H7 (cell line): Measurements from ENCODE around the gene LENG9. TPM values are rescaled to one million over a fixed set of nuclear protein-coding genes. Genes with fewer than 3 reads are reported as not detected.

Experiments used
- DNase-seq: peaks from one replicate; pipeline ENCODE4 v3.0.0; 2012
- H3K27me3 ChIP-seq: 2 replicates; pipeline ENCODE4 v1.6.0; 2011; ENCODE audit warnings: mild to moderate bottlenecking, low read length; ENCODE audit not compliant: control insufficient read depth, insufficient read depth
- H3K36me3 ChIP-seq: replicated peaks from 2 replicates; pipeline ENCODE4 v1.5.1; 2011; ENCODE audit warnings: low read length; ENCODE audit not compliant: control insufficient read depth, insufficient read depth
- H3K4me3 ChIP-seq: 2 replicates; pipeline ENCODE4 v1.5.1; 2011; ENCODE audit warnings: low read depth, mild to moderate bottlenecking, control low read depth, low read length, moderate library complexity; ENCODE audit not compliant: insufficient read depth
- total RNA-seq: library from RNA; depleted of rRNA; stranded (reverse); fragments of >200 nt; shearing (Covaris generic); gene quantifications from 2 replicates; pipeline ENCODE4 v1.2.3, GENCODE V29; 2014

The LENG9 gene
- total RNA-seq, 1 experiment from 2014 or later: 3.5 TPM

GRCh38 chr19:54457773-54458647, 5.6 kb downstream of the LENG9 start:
- peaks cover 43% of the 10 kb centered on the region for H3K36me3 ChIP-seq
- no peak overlapping the region for H3K4me3 ChIP-seq

GRCh38 chr19:54456423-54457373, 6.9 kb downstream of the LENG9 start:
- no peak overlapping the region for H3K4me3 ChIP-seq
- H3K36me3 ChIP-seq: peaks cover 54% of the 10 kb centered on the region
- H3K27me3 ChIP-seq: no peaks in the 10 kb centered on the region
- peak; percentile 54 for DNase-seq

More at GRCh38 chr19:54457773-54458647, 5.6 kb downstream of the LENG9 start:
- H3K27me3 ChIP-seq: no peaks in the 10 kb centered on the region
- peak; percentile 25 for DNase-seq

GRCh38 chr19:54455786-54456422, 7.7 kb downstream of the LENG9 start:
- DNase-seq: no peak
- Histone ChIP-seq H3K36me3 (peaks cover 58% of the 10 kb centered on the region), H3K4me3 (no peak overlapping the region)

GRCh38 chr19:54454781-54455675, 8.6 kb downstream of the LENG9 start:
- no peaks in the 10 kb centered on the region for H3K27me3 ChIP-seq
- DNase-seq: peak; percentile 34
- H3K4me3 ChIP-seq: no peak overlapping the region
- H3K36me3 ChIP-seq: peaks cover 58% of the 10 kb centered on the region

More at GRCh38 chr19:54455786-54456422, 7.7 kb downstream of the LENG9 start:
- H3K27me3 ChIP-seq: no peaks in the 10 kb centered on the region

GRCh38 chr19:54453921-54454780, 9.4 kb downstream of the LENG9 start:
- Histone ChIP-seq H3K36me3 (peaks cover 58% of the 10 kb centered on the region), H3K27me3 (no peaks in the 10 kb centered on the region), H3K4me3 (no peak overlapping the region)
- DNase-seq: peak; percentile 43

GRCh38 chr19:54452626-54453025, 11.0 kb downstream of the LENG9 start:
- no peak overlapping the region for H3K4me3 ChIP-seq

GRCh38 chr19:54451997-54452396, 11.6 kb downstream of the LENG9 start:
- Histone ChIP-seq H3K4me3 (no peak overlapping the region), H3K36me3 (peaks cover 41% of the 10 kb centered on the region), H3K27me3 (no peaks in the 10 kb centered on the region)
- peak; percentile 19 for DNase-seq

More at GRCh38 chr19:54452626-54453025, 11.0 kb downstream of the LENG9 start:
- Histone ChIP-seq H3K36me3 (peaks cover 45% of the 10 kb centered on the region), H3K27me3 (no peaks in the 10 kb centered on the region)
- peak; percentile 26 for DNase-seq

GRCh38 chr19:54451331-54451871, 12.2 kb downstream of the LENG9 start:
- H3K36me3 ChIP-seq: peaks cover 41% of the 10 kb centered on the region
- no peak overlapping the region for H3K4me3 ChIP-seq
- no peak for DNase-seq
- H3K27me3 ChIP-seq: no peaks in the 10 kb centered on the region

- Histone ChIP-seq H3K4me3 (peak overlapping the region; percentile 98), H3K36me3 (peaks cover 40% of the 10 kb centered on the region), H3K27me3 (no peaks in the 10 kb centered on the region)
- no peak for DNase-seq
These were observed 13.9 kb downstream of the LENG9 start for GRCh38 chr19:54449701-54450069.

- H3K36me3 ChIP-seq: peaks cover 37% of the 10 kb centered on the region
- H3K27me3 ChIP-seq: no peaks in the 10 kb centered on the region
- H3K4me3 ChIP-seq: peak within 1 kb of the TSS; percentile 98
- DNase-seq: peak; percentile 97
These were observed 14.5 kb downstream of the LENG9 start, which contains the start of gene LENG8 for GRCh38 chr19:54448774-54449700. Gene LENG8 (plus strand): TSS chr19:54449199. CDS start chr19:54451345, 2,146 bp downstream.

GRCh38 chr19:54448040-54448773, 15.4 kb downstream of the LENG9 start:
- peaks cover 28% of the 10 kb centered on the region for H3K36me3 ChIP-seq
- peak overlapping the region; percentile 98 for H3K4me3 ChIP-seq
- DNase-seq: peak; percentile 87
- no peaks in the 10 kb centered on the region for H3K27me3 ChIP-seq
